GM20431 (cell line): ENCODE results near the gene HHLA2.
"Not testable (repeated sequence)": the region's sequence is repeated elsewhere in the genome, so short reads cannot be mapped to it uniquely, and the experiment has no call there.

Source experiments
- in situ Hi-C: fragments of 300-500 bp; cut with MseI, MboI; formaldehyde crosslinking; loops from one replicate; pipeline ENCODE4 v1.15.0; 2020; ENCODE audit warnings: low sequenced_read_pairs; ENCODE audit not compliant: unreplicated experiment

HHLA2 gene

GRCh38 chr3:108338901-108339545, 42.7 kb downstream of the HHLA2 start:
- in situ Hi-C loops = no loop called here

GRCh38 chr3:108341911-108342310, 45.6 kb downstream of the HHLA2 start:
- in situ Hi-C loops = no loop called here

- in situ Hi-C loops = no loop called here
These were observed 46.6 kb downstream of the HHLA2 start for GRCh38 chr3:108342837-108343486.

- in situ Hi-C loops = no loop called here
These were observed 47.1 kb downstream of the HHLA2 start for GRCh38 chr3:108343491-108343890.

GRCh38 chr3:108345492-108346205, 49.3 kb downstream of the HHLA2 start:
- in situ Hi-C loops = no loop called here

- in situ Hi-C loops = no loop called here
These were observed 50.2 kb downstream of the HHLA2 start for GRCh38 chr3:108346301-108347227.

GRCh38 chr3:108352176-108352575, 55.8 kb downstream of the HHLA2 start:
- in situ Hi-C loops = no loop called here

- in situ Hi-C loops = no loop called here
These were observed 58.2 kb downstream of the HHLA2 start for GRCh38 chr3:108354562-108354961.

- in situ Hi-C loops = no loop called here
These were observed 60.7 kb downstream of the HHLA2 start for GRCh38 chr3:108357042-108357441.

- in situ Hi-C loops = no loop called here
These were observed 62.7 kb downstream of the HHLA2 start for GRCh38 chr3:108359011-108359410.

- in situ Hi-C loops = no loop called here
These were observed 79.7 kb downstream of the HHLA2 start for GRCh38 chr3:108376026-108376425.

- in situ Hi-C loops = no loop called here
These were observed 81.0 kb downstream of the HHLA2 start for GRCh38 chr3:108377384-108377783.

GRCh38 chr3:108378153-108378951, 82.0 kb downstream of the HHLA2 start:
- in situ Hi-C loops = no loop called here

GRCh38 chr3:108378952-108379342, 82.6 kb downstream of the HHLA2 start:
- in situ Hi-C loops = not testable (repeated sequence)

- in situ Hi-C loops = no loop called here
These were observed 83.9 kb downstream of the HHLA2 start for GRCh38 chr3:108380128-108380795.

- in situ Hi-C loops = no loop called here
These were observed 85.3 kb downstream of the HHLA2 start for GRCh38 chr3:108381529-108382140.

GRCh38 chr3:108383306-108383705, 87.0 kb downstream of the HHLA2 start:
- in situ Hi-C loops = no loop called here

- in situ Hi-C loops = no loop called here
These were observed 90.7 kb downstream of the HHLA2 start for GRCh38 chr3:108387063-108387462.
